ENCODE measurements around the gene KMT2E.
A peak's percentile ranks its signal among the peaks of the same experiment; 100 is the strongest.

Gene KMT2E

DNA sequence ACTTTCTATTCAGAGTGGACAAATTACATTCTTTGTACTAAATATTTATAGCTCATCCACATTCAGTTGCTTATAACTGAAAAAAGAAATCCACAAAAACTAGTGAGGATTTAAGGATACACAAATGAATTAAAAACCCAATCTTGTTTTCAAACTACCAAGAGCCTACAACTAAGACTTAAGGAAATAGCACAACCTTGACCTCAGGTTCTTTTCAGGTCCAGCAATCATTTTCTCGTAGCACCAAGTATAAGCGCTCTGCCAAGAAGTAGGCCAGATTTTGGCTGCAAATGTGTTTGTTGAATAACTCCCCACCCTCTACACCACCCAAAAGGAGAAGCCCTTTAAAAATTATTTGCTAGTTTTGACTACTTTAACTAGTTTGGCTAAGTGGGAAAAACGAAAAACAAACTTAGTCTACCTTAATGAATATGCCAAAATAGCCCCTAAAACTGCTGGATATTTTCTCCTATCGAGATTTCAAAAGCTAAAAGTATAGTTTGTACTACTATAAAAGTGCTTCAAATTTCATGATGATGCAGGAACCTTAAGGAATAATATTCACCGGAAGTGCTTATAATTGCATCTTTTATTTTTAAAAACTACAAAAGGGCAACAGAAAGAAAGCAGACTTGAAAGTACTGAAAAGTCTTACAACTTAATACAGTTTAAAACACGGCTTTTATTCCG is 2.7 kb upstream of the KMT2E start:
- ATAC-seq (no peak), DNase-seq (ENCODE audit: low spot score in 2 of 2) (no peak)
- Mint-ChIP-seq H3K36me3 (peaks cover 100% of the 10 kb centered on the region), H3K4me3 (peak overlapping the region; percentile 100), H3K9me3 (no peaks in the 10 kb centered on the region), H3K27ac (peak overlapping the region; percentile 100), H3K4me1 (peaks cover 44% of the 10 kb centered on the region)

GRCh38 chr7:105011831-105012502 is 2.0 kb upstream of the KMT2E start:
- H3K9me3 Mint-ChIP-seq, result no peaks in the 10 kb centered on the region
- H3K4me1 Mint-ChIP-seq, result peaks cover 40% of the 10 kb centered on the region
- H3K36me3 Mint-ChIP-seq, result peaks cover 100% of the 10 kb centered on the region
- peak overlapping the region; percentile 100 for H3K27ac Mint-ChIP-seq
- ATAC-seq (no peak), DNase-seq (ENCODE audit: low spot score in 2 of 2) (peak; percentile 22 to 73)
- peak overlapping the region; percentile 100 for H3K4me3 Mint-ChIP-seq

GRCh38 chr7:105012503-105013220 is 1.3 kb upstream of the KMT2E start:
- H3K27ac Mint-ChIP-seq, result peak overlapping the region; percentile 100

GRCh38 chr7:105013221-105013815 is 687 bp upstream of the KMT2E start:
- DNase-seq (ENCODE audit: low spot score in 2 of 2) (peak; percentile 88 to 97), ATAC-seq (peak; percentile 72)
- Mint-ChIP-seq H3K4me3 (peak overlapping the region; percentile 100), H3K4me1 (peaks cover 41% of the 10 kb centered on the region), H3K9me3 (no peaks in the 10 kb centered on the region), H3K27ac (peak overlapping the region; percentile 100), H3K36me3 (peaks cover 100% of the 10 kb centered on the region)

More at GRCh38 chr7:105012503-105013220, 1.3 kb upstream of the KMT2E start:
- ATAC-seq, result peak; percentile 81
- peaks cover 100% of the 10 kb centered on the region for H3K36me3 Mint-ChIP-seq
- H3K4me1 Mint-ChIP-seq, result peaks cover 45% of the 10 kb centered on the region
- peak; percentile 98 to 100 for DNase-seq (ENCODE audit: low spot score in 2 of 2)
- peak overlapping the region; percentile 100 for H3K4me3 Mint-ChIP-seq
- H3K9me3 Mint-ChIP-seq, result no peaks in the 10 kb centered on the region

DNA sequence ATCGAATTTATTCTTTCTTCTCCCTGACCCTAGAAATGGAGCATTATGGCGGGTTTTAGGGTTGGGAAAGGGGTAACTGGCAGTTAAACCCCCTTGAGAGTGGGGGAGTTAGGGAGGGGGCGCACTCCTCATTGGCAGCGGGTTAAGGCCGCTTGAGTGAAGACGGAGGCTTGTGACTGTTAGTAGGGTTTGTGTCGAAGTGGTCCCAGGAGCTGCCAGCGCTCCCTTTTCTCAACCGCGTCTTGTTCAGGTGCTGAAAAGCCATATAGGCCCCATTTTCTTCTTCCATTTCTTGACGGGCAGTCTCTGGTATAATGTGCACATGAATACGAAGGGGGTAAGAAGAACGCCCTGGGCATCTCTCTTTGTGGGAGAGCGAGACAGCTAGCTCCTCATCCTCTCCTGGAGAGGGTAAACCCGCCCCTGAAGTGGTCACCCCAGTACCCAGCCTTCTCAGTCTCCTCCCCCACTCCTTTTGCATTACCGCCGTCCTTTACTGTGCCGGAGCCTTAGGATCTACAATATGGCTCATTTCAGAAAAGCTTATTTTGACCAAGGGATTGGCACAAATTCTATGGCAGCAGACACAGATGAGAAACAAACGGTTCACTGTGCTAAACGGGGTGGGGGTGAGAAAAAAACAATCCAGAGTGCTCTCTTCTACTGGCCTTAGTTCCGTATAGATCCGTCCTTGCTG is 836 bp downstream of the KMT2E start:
- H3K4me3 Mint-ChIP-seq, result peak overlapping the region; percentile 100
- peak; percentile 47 to 83 for DNase-seq (ENCODE audit: low spot score in 2 of 2)
- H3K4me1 Mint-ChIP-seq, result peaks cover 37% of the 10 kb centered on the region
- peak; percentile 4 for ATAC-seq
- peaks cover 100% of the 10 kb centered on the region for H3K36me3 Mint-ChIP-seq
- H3K27ac Mint-ChIP-seq, result peak overlapping the region; percentile 100
- no peaks in the 10 kb centered on the region for H3K9me3 Mint-ChIP-seq

GRCh38 chr7:105015390-105015965 is 1.5 kb downstream of the KMT2E start:
- DNase-seq (ENCODE audit: low spot score in 2 of 2), result no peak

DNA sequence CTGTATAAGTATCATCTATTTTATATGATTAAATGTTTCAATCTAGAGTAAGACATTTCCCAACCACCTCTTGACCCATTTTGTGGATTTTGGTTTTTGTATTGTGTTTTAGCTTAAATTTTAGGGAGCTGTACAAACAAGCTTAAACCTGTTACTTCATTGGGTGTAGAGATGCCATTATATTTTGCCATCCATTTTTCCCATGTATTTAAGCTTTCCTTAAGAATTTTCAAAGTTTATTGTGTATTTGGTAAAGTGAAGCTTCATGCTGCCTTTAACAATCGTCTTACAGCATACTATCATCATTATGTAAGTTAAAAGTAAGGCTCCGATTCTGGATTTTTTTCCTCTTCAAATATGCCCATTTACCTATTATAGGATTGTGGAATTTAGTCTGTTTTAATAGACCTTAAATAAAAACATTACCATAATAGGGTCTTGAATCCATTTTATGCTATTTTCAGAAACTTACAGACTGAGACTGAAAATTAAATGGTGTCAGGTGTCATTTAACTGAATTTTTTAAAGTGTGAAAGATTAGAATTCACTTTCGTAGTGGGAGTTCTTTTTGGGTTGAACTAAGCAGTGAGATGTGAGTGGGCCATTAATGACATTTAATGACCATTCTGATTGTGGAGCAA is 2.2 kb downstream of the KMT2E start:
- Mint-ChIP-seq H3K27ac (peak overlapping the region; percentile 100), H3K9me3 (no peaks in the 10 kb centered on the region), H3K4me3 (peak overlapping the region; percentile 100), H3K4me1 (peaks cover 38% of the 10 kb centered on the region), H3K36me3 (peaks cover 100% of the 10 kb centered on the region)
- DNase-seq (ENCODE audit: low spot score in 2 of 2) (no peak), ATAC-seq (no peak)

More at GRCh38 chr7:105015390-105015965, 1.5 kb downstream of the KMT2E start:
- Mint-ChIP-seq H3K27ac (peak overlapping the region; percentile 100), H3K4me1 (peaks cover 35% of the 10 kb centered on the region), H3K9me3 (no peaks in the 10 kb centered on the region), H3K4me3 (peak overlapping the region; percentile 100), H3K36me3 (peaks cover 100% of the 10 kb centered on the region)
- no peak for ATAC-seq

DNA sequence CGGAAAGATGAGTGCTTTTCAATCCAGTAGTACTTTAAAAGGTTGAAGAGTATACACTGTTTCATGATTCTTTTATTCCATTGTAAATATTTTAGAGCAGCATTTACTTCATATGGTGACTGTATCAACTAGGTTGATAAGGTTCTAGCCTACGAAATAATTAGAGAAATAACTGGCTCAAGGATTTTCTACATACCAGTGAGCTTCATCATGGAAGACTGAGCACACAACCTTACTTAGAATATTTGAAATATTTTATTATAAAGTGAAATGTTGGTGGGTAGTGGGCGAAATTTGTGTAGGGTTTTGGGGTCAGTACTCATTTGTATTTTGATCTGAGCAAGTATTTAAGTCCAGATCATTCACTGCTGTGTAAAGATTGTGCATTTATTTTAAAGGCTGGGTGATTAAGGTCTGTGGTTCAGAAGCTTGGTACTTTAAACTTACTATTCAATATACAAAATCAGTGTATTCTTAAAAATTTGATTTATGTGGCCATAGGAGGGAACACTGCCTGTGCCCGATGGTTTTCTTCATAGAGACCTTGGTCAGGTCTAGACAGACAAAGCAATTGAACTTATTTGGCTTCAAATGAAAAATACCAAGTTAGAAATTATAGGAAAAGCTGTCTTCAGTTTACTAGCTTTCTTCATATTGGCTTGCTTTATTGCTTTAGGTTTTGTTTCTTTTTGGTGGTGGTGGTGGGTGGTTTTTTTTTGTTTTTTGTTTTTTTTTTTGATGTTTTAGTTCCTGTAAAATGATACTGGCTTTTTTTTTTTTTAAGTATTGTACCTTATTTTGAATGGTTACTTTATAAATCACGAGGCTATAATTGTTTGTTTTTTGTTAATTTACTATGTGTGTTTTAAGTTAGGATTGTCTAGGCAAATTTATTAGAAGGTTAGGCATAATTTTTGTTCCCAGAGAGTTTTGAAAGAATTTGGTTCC is 3.0 kb downstream of the KMT2E start:
- no peaks in the 10 kb centered on the region for H3K9me3 Mint-ChIP-seq
- peak overlapping the region; percentile 100 for H3K4me3 Mint-ChIP-seq
- peaks cover 41% of the 10 kb centered on the region for H3K4me1 Mint-ChIP-seq
- ATAC-seq (no peak), DNase-seq (ENCODE audit: low spot score in 2 of 2) (no peak)
- H3K27ac Mint-ChIP-seq, result peak overlapping the region; percentile 100
- peaks cover 100% of the 10 kb centered on the region for H3K36me3 Mint-ChIP-seq

- Mint-ChIP-seq H3K27ac (peak overlapping the region; percentile 100), H3K9me3 (no peaks in the 10 kb centered on the region), H3K4me3 (peak overlapping the region; percentile 100), H3K36me3 (peaks cover 100% of the 10 kb centered on the region), H3K4me1 (peaks cover 41% of the 10 kb centered on the region)
- DNase-seq (ENCODE audit: low spot score in 2 of 2) (no peak), ATAC-seq (no peak)
Measured at GRCh38 chr7:105017657-105018365, 3.8 kb downstream of the KMT2E start.

GRCh38 chr7:105019269-105019668 is 5.3 kb downstream of the KMT2E start:
- ATAC-seq (no peak), DNase-seq (ENCODE audit: low spot score in 2 of 2) (no peak)
- Mint-ChIP-seq H3K4me3 (peak overlapping the region; percentile 100), H3K27ac (peak overlapping the region; percentile 54), H3K4me1 (peaks cover 43% of the 10 kb centered on the region), H3K36me3 (peaks cover 100% of the 10 kb centered on the region), H3K9me3 (no peaks in the 10 kb centered on the region)

- peak overlapping the region; percentile 100 for H3K4me3 Mint-ChIP-seq
- H3K9me3 Mint-ChIP-seq, result no peaks in the 10 kb centered on the region
- peak overlapping the region; percentile 61 for H3K27ac Mint-ChIP-seq
- H3K4me1 Mint-ChIP-seq, result peaks cover 59% of the 10 kb centered on the region
- DNase-seq (ENCODE audit: low spot score in 2 of 2) (no peak), ATAC-seq (peak; percentile 52)
- peaks cover 89% of the 10 kb centered on the region for H3K36me3 Mint-ChIP-seq
Measured at GRCh38 chr7:105020926-105021325, 6.9 kb downstream of the KMT2E start.

- DNase-seq (ENCODE audit: low spot score in 2 of 2) (no peak), ATAC-seq (no peak)
- Mint-ChIP-seq H3K4me3 (peak overlapping the region; percentile 100), H3K27ac (peak overlapping the region; percentile 61), H3K36me3 (peaks cover 85% of the 10 kb centered on the region), H3K4me1 (peaks cover 63% of the 10 kb centered on the region), H3K9me3 (no peaks in the 10 kb centered on the region)
Measured at GRCh38 chr7:105021352-105021751, 7.3 kb downstream of the KMT2E start.

- DNase-seq (ENCODE audit: low spot score in 2 of 2) (no peak), ATAC-seq (no peak)
- Mint-ChIP-seq H3K36me3 (peaks cover 84% of the 10 kb centered on the region), H3K9me3 (no peaks in the 10 kb centered on the region), H3K4me3 (peak overlapping the region; percentile 100), H3K27ac (no peak overlapping the region), H3K4me1 (peaks cover 67% of the 10 kb centered on the region)
Measured at GRCh38 chr7:105021967-105022366, 8.0 kb downstream of the KMT2E start.
